Naive thymus-derived CD8-positive, alpha-beta T cell (primary cell): ENCODE results near the gene SPATS2L. TPM values are rescaled to one million over a fixed set of nuclear protein-coding genes. Genes with fewer than 3 reads are reported as not detected.

Source experiments
- ATAC-seq, 2 donors: fragments of 150-1000 bp; cut with Tn5 transposase in 1 of 2; sonication (Bioruptor Pico), chemical (Tn5 transposase) in 1 of 2; 1 replicate in 1 of 2; 2 replicates in 1 of 2; pipeline ENCODE4 v1.10.0; 2021; ENCODE audit warnings: mild to moderate bottlenecking in 2 of 2, moderate library complexity in 2 of 2
- POLR2A ChIA-PET: fragments of 350-600 bp; sonication (Branson Sonifier 250); formaldehyde crosslinking; loops from one replicate; lab custom pipeline; 2021; ENCODE audit warnings: antibody characterized with exemption; lab: Charles Lee
- DNase-seq, 10 donors: peaks; one replicate each; pipeline versions ENCODE4 v3.0.0 to v3.0.0-alpha.2; 2020 to 2022
- H3K27ac Mint-ChIP-seq, 10 donors: one replicate each; pipeline ENCODE4 v1.8.0; 2020 to 2022; ENCODE audit warnings: mild to moderate bottlenecking in 10 of 10, mixed read lengths in 10 of 10, moderate library complexity in 4 of 10, inconsistent platforms in 1 of 10
- H3K27me3 Mint-ChIP-seq, 5 donors: one replicate each; pipeline ENCODE4 v1.8.0; 2021 to 2022; ENCODE audit warnings: mixed read lengths in 5 of 5
- H3K36me3 Mint-ChIP-seq, 3 donors: one replicate each; pipeline ENCODE4 v1.8.0; 2020 to 2022; ENCODE audit warnings: mixed read lengths in 3 of 3, mild to moderate bottlenecking in 2 of 3, inconsistent platforms in 1 of 3
- H3K4me1 Mint-ChIP-seq, 4 donors: one replicate each; pipeline ENCODE4 v1.8.0; 2021 to 2022; ENCODE audit warnings: mixed read lengths in 4 of 4
- H3K4me3 Mint-ChIP-seq, 10 donors: one replicate each; pipeline ENCODE4 v1.8.0; 2020 to 2022; ENCODE audit warnings: mild to moderate bottlenecking in 10 of 10, mixed read lengths in 10 of 10, moderate library complexity in 6 of 10, inconsistent platforms in 1 of 10
- H3K9me3 Mint-ChIP-seq, 9 donors: one replicate each; pipeline ENCODE4 v1.8.0; 2020 to 2022; ENCODE audit warnings: mixed read lengths in 9 of 9, mild to moderate bottlenecking in 3 of 9, inconsistent platforms in 1 of 9, moderate library complexity in 1 of 9
- polyA plus RNA-seq, 3 donors: library from polyadenylated mRNA; unstranded; fragments of 300-500 nt; fragmentation: Illumina TruSeq; gene quantifications; one replicate each; pipeline ENCODE4 v1.2.3, GENCODE V29; 2021
- total RNA-seq, 8 experiments: library from RNA in 2 of 8; stranded (reverse) in 2 of 8; gene quantifications; one replicate each; pipeline ENCODE4 v1.2.3 and lab custom pipeline; 2021 to 2026

The SPATS2L gene
- total and polyA plus RNA-seq, 5 experiments from 2014 or later = 0.97 to 2.6 (median 1.4) TPM

GRCh38 chr2:200470230-200470629 lies 163.7 kb downstream of the SPATS2L start:
- no peak overlapping the region for H3K27ac Mint-ChIP-seq
- DNase-seq (no peak), ATAC-seq (no peak)
- POLR2A ChIA-PET = interaction anchor here (1.0 kb wide), 1 partner anchor 490 kb away, joined by 3 read pairs; no protein-coding TSS in a partner anchor
- peaks cover 0 to 2% (median 0%) of the 10 kb centered on the region in 3 donors for H3K36me3 Mint-ChIP-seq
- H3K27me3 Mint-ChIP-seq = no peaks in the 10 kb centered on the region
- H3K4me3 Mint-ChIP-seq = no peak overlapping the region
- peaks cover 24 to 46% (median 38%) of the 10 kb centered on the region in 4 donors for H3K4me1 Mint-ChIP-seq
- H3K9me3 Mint-ChIP-seq = no peaks in the 10 kb centered on the region

DNA sequence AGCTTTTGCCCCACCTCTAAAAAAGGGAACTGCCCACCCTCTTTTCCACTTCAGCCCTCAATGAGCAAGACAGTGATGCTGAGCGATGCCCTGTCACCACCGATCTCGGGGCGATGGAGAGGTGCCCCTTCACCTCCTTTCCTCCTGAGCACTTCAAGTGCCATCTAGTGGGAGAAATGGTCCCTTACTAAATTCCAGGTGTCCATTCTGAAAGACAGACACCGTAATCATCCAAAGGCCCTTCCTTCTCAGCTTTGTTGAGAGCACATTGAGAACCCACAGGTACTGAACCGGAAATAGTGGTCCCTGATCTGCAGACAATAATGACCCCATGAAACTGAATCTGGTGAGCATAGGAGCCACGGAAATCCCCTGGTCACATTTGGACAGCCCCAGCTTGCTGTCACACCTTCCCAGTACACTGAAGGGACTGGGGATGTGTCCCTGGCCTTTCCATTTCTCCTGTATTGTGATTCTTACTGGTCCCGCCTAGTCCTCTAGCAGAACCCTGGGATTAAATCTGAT lies 164.9 kb downstream of the SPATS2L start:
- DNase-seq (peak in 8 of 10 donors; percentile 19 to 69 (median 34)), ATAC-seq (peak; percentile 27 to 46)
- Mint-ChIP-seq H3K4me1 (peaks cover 24 to 35% (median 34%) of the 10 kb centered on the region in 4 donors), H3K27me3 (no peaks in the 10 kb centered on the region), H3K36me3 (peaks cover 0 to 2% (median 0%) of the 10 kb centered on the region in 3 donors), H3K9me3 (no peaks in the 10 kb centered on the region), H3K4me3 (peak overlapping the region in 2 of 10 donors; percentile 48 to 68), H3K27ac (peak overlapping the region in 5 of 10 donors; percentile 26 to 75 (median 63))
- POLR2A ChIA-PET = no interaction called here

DNA sequence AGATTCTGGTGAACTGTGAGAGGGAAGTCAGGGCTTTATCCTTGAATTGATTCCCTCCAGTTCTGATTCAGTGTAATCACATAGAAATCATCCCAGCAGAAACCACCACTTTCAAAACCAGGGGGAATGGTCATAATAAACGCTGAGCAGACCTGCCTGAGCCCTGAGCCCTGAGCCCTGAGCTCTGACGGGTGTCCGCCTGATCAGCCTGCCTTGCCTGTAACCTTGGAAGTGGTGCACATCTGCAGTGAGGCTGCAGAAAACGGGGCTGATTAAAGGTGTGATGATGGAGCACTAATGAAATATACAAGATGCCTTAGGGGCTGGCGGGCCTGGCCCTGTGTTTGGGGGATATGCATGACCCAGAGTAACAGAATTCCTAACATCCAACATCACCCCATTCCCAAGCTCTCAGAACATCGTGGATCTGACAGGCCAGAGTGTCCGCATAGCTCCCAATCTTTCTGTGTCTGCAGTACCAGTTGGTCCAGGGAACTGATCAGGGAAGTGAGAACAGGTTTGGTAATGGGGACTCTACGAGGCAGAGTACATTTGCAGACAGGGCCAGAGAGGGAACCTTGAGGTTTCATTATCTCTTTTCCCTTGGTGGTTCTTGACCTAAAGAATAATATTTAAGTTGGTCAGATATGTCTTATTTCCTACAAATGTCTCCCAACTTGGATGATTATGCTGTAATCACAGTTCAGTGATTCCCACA lies 165.6 kb downstream of the SPATS2L start:
- POLR2A ChIA-PET = no interaction called here
- Mint-ChIP-seq H3K27ac (no peak overlapping the region), H3K36me3 (peaks cover 0 to 2% (median 0%) of the 10 kb centered on the region in 3 donors), H3K9me3 (no peaks in the 10 kb centered on the region), H3K4me1 (peaks cover 21 to 29% (median 27%) of the 10 kb centered on the region in 4 donors), H3K27me3 (no peaks in the 10 kb centered on the region), H3K4me3 (no peak overlapping the region)
- DNase-seq (no peak), ATAC-seq (no peak)

DNA sequence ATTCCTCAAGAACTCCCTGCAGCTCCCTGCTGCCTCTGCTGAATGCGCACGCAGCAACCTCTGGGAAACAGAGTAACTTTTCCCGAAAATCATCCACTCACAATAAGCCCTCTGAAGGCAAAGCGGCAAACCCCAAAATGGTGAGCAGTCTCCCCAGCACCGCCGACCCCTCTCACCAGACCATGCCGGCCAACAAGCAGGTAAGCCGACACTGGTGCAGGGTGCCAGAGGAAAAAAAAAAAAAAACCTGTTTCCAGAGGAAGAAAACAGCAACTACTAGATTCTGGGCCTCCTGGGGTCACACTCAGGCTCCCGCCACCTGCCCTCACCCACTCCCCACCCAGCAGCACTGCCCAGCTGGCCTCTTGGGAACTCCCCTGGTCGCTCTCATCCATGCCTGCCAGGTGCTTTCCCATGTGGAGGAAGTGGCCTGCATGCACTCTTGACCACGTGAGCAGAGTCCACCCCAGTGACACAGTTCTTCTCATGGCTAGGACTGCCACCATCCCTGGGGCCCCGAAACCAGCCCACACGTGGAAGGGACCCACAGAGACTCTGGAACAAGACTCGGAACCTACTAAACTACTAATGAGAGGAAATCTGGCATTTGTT lies 166.5 kb downstream of the SPATS2L start:
- H3K27me3 Mint-ChIP-seq = no peaks in the 10 kb centered on the region
- no peak overlapping the region for H3K27ac Mint-ChIP-seq
- peaks cover 13 to 20% (median 18%) of the 10 kb centered on the region in 4 donors for H3K4me1 Mint-ChIP-seq
- no peaks in the 10 kb centered on the region for H3K9me3 Mint-ChIP-seq
- POLR2A ChIA-PET = no interaction called here
- no peak overlapping the region for H3K4me3 Mint-ChIP-seq
- DNase-seq (no peak), ATAC-seq (no peak)
- H3K36me3 Mint-ChIP-seq = peaks cover 0 to 2% (median 0%) of the 10 kb centered on the region in 3 donors

DNA sequence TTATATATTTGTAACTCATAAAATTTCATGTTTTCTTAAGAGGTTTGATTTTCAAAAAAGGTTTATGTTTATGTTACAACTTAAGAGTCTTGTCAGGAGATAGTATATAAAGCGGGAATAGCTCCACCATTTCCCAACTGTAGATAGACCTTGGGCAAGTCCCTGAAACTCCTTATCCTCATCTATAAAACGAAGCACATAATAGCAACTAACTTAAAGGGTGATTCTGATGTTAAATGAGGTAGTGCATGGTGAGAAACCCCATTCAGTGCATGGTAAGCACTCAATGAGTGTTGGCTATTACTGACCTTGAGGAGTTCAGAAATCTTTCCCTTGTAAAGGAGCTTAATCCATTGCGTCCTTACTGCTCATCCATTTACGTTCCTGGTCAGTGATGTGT lies 169.3 kb downstream of the SPATS2L start:
- POLR2A ChIA-PET = interaction anchor here (0.6 kb wide), 1 partner anchor 784 kb away, joined by 3 read pairs; the partner anchor contains the start of gene CASP8
- H3K27ac Mint-ChIP-seq = no peak overlapping the region
- no peak overlapping the region for H3K4me3 Mint-ChIP-seq
- H3K36me3 Mint-ChIP-seq = peaks cover 0 to 2% (median 0%) of the 10 kb centered on the region in 3 donors
- no peak for ATAC-seq
- no peaks in the 10 kb centered on the region for H3K9me3 Mint-ChIP-seq
- peaks cover 2 to 6% (median 4%) of the 10 kb centered on the region in 4 donors for H3K4me1 Mint-ChIP-seq
- no peaks in the 10 kb centered on the region for H3K27me3 Mint-ChIP-seq
- no peak for DNase-seq

DNA sequence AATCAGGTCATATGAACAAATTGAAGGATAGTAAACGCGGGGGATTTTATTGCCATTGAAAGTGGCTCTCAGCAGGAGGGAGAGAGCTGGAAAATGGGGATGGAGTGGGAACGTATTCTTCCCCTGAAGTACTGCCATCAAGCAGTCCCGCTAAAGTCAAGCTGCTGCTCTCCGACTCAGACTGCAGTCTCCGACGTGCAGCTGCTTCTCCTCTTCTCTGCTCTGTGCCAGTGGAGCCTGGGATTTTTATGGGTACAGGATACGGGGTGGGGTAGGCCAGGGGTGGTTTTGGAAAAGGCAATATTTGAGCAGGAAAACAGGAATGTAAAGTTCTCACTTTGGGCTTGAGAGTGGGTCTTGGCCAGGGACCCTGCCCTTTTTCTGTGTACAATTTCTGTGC lies 170.3 kb downstream of the SPATS2L start:
- Mint-ChIP-seq H3K4me1 (peaks cover 0 to 4% (median 0%) of the 10 kb centered on the region in 4 donors), H3K27me3 (no peaks in the 10 kb centered on the region), H3K27ac (no peak overlapping the region), H3K9me3 (no peaks in the 10 kb centered on the region), H3K4me3 (no peak overlapping the region), H3K36me3 (peaks cover 0 to 2% (median 0%) of the 10 kb centered on the region in 3 donors)
- no peak for ATAC-seq
- DNase-seq = no peak
- POLR2A ChIA-PET = no interaction called here

DNA sequence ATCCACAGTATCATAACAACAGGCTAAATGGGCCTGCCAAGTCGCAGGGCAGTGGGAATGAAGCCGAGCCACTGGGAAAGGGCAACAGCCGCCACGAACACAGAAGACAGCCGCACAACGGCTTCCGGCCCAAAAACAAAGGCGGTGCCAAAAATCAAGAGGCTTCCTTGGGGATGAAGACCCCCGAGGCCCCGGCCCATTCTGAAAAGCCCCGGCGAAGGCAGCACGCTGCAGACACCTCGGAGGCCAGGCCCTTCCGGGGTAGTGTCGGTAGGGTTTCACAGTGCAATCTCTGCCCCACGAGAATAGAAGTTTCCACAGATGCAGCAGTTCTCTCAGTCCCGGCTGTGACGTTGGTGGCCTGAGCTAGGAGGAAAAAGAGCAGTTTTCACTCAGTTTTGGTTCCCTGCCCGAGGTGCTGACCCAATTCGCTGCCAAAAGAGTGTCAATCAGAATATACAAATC lies 171.2 kb downstream of the SPATS2L start:
- ATAC-seq (no peak), DNase-seq (no peak)
- H3K4me1 Mint-ChIP-seq = peaks cover 0 to 4% (median 0%) of the 10 kb centered on the region in 4 donors
- POLR2A ChIA-PET = interaction anchor here (1.0 kb wide), 1 partner anchor 9 kb away, joined by 3 read pairs; no protein-coding TSS in a partner anchor
- H3K9me3 Mint-ChIP-seq = no peaks in the 10 kb centered on the region
- H3K36me3 Mint-ChIP-seq = peaks cover 0 to 2% (median 0%) of the 10 kb centered on the region in 3 donors
- H3K4me3 Mint-ChIP-seq = no peak overlapping the region
- H3K27me3 Mint-ChIP-seq = peaks cover 0 to under 1% (median 0%) of the 10 kb centered on the region in 5 donors
- H3K27ac Mint-ChIP-seq = no peak overlapping the region

DNA sequence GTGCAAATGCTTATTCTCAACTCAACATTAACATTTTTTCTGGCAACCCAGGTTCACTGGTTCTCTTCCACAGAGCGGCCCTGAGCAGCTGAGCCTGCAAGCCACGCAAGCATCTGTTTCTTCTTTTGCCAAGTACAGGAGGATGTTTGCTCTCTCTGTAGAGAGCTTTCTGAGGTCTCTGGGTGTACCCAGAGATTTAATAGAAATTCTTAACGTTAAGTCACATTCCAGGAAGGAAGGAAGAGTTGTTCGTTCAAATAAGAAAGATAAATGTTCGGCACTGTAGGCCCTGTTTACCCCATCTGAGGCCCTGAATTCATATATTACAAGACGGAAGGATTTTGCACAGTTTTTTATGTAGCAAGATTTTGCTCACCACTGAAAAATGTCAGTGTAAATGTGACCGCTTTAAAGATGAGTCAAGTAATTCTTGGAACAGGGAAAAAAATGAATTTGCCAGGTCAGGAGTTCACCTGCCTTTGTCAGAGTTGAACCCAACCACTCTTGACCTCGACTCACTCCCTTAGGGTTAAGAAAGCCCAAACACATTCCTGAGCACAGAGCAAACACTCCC lies 173.3 kb downstream of the SPATS2L start:
- no peak overlapping the region for H3K4me3 Mint-ChIP-seq
- DNase-seq = no peak
- no peak for ATAC-seq

DNA sequence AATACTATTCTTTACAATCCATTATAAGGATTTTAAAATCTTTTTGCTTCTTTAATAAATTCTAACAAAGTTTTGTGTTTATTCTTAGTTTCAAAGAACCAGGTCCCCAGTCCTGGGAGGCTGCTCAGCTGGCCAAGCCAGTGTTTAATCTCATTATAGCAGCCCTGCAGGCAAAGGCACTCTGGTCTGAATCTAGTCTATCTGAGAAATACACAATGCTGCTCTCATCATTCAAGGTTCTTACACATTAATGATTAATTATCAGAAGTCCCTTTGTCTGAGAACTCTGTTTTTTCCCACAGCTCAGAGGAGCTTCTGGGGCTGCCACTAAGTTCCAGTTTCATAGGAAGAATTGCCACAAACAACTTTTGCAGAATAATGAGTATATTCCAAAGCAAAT lies 175.7 kb downstream of the SPATS2L start:
- peaks cover 0 to 4% (median 0%) of the 10 kb centered on the region in 4 donors for H3K4me1 Mint-ChIP-seq
- H3K4me3 Mint-ChIP-seq = no peak overlapping the region
- no peaks in the 10 kb centered on the region for H3K9me3 Mint-ChIP-seq
- H3K27me3 Mint-ChIP-seq = peaks cover 0 to 9% (median 3%) of the 10 kb centered on the region in 5 donors
- ATAC-seq = no peak
- DNase-seq = no peak
- no peaks in the 10 kb centered on the region for H3K36me3 Mint-ChIP-seq
- POLR2A ChIA-PET = no interaction called here
- no peak overlapping the region for H3K27ac Mint-ChIP-seq

More for the DNA sequence above, 173.3 kb downstream of the SPATS2L start:
- peaks cover 0 to 9% (median 3%) of the 10 kb centered on the region in 5 donors for H3K27me3 Mint-ChIP-seq
- H3K4me1 Mint-ChIP-seq = peaks cover 0 to 4% (median 0%) of the 10 kb centered on the region in 4 donors
- H3K27ac Mint-ChIP-seq = no peak overlapping the region
- H3K36me3 Mint-ChIP-seq = no peaks in the 10 kb centered on the region
- POLR2A ChIA-PET = no interaction called here
- H3K9me3 Mint-ChIP-seq = no peaks in the 10 kb centered on the region

GRCh38 chr2:200483729-200484198 lies 177.3 kb downstream of the SPATS2L start:
- Mint-ChIP-seq H3K27me3 (peaks cover 0 to 9% (median 3%) of the 10 kb centered on the region in 5 donors), H3K9me3 (no peaks in the 10 kb centered on the region), H3K36me3 (peaks cover 0 to 4% (median 0%) of the 10 kb centered on the region in 3 donors), H3K4me1 (peaks cover 0 to 4% (median 0%) of the 10 kb centered on the region in 4 donors), H3K27ac (no peak overlapping the region), H3K4me3 (no peak overlapping the region)
- DNase-seq = no peak
- no peak for ATAC-seq
- POLR2A ChIA-PET = no interaction called here

- DNase-seq = no peak
- Mint-ChIP-seq H3K27ac (peak overlapping the region in 1 of 10 donors; percentile 53), H3K27me3 (peaks cover 0 to 9% (median 3%) of the 10 kb centered on the region in 5 donors), H3K36me3 (peaks cover 0 to 12% (median 5%) of the 10 kb centered on the region in 3 donors), H3K4me1 (peaks cover 0 to 4% (median 0%) of the 10 kb centered on the region in 4 donors), H3K4me3 (no peak overlapping the region), H3K9me3 (no peaks in the 10 kb centered on the region)
- no peak for ATAC-seq
- POLR2A ChIA-PET = interaction anchor here (0.8 kb wide), 1 partner anchor 25 kb away, joined by 5 read pairs; the partner anchor contains the start of gene KCTD18
Observed at GRCh38 chr2:200484934-200485333, 178.4 kb downstream of the SPATS2L start.

DNA sequence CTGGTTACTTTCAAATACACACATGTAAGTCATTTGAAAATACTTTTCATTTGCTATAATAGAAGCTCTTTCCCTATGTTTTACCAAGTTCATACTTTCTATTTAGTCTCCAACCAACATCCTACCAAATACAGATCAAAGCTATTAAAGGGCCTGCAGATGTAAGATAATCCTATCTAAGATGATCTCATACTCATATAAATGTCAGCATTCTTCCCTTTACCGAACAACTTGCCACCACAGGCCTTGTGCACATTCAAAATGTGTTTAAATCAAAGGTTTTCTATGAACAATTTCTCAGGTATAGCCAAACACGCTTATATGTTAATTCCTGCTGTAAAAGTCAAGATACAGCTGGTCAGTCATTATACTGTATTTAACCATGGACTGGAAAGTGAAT lies 180.0 kb downstream of the SPATS2L start:
- peaks cover 0 to under 1% (median 0%) of the 10 kb centered on the region in 4 donors for H3K4me1 Mint-ChIP-seq
- H3K9me3 Mint-ChIP-seq = no peaks in the 10 kb centered on the region
- ATAC-seq (no peak), DNase-seq (no peak)
- H3K4me3 Mint-ChIP-seq = no peak overlapping the region
- no peak overlapping the region for H3K27ac Mint-ChIP-seq
- H3K36me3 Mint-ChIP-seq = peaks cover 6 to 28% (median 14%) of the 10 kb centered on the region in 3 donors
- peaks cover 0 to 9% (median 3%) of the 10 kb centered on the region in 5 donors for H3K27me3 Mint-ChIP-seq
- POLR2A ChIA-PET = no interaction called here
